ENCODE data around the gene IRF2BP2. TPM values are rescaled to one million over a fixed set of nuclear protein-coding genes. Genes with fewer than 3 reads are reported as not detected.

The IRF2BP2 gene
- total RNA-seq, 4 donors from 2014 or later: 40.1 to 50.4 (median 47.4) TPM

DNA sequence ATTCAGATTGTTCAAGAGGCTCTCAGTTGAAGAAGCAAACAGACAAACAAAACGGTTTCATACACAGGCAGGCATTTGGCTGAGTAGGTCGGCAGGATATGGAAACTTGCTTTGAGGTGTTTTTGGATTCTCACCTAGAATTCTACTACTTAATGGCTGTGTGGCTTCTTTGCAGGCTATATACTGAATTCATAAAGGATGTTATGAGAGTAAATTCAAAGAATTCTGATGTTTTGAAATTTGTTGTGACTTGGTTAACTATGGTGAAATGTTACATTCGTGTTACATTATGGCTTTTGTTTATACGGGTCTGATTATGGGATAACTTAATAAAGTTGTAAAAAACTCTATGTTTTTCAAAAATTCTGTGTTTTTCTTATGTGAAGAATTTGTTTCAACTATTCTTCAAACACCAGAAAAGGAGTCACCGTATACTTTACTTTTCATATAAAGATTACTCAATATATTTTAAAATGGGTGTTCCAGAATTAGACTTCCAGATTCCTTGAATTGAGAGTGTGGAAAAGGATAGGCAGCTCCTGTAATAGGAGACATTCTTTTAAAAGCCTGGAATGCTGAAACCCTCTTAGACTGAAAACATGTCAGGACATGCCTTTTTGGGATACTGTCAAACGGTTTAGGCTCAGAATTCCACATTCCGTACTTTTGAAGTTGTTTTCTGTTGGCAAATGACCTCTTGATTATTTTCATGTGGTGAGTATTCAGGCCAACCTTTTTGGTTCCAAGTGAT is 8.2 kb upstream of the IRF2BP2 start:
- TF ChIP-seq, protein P1, sequence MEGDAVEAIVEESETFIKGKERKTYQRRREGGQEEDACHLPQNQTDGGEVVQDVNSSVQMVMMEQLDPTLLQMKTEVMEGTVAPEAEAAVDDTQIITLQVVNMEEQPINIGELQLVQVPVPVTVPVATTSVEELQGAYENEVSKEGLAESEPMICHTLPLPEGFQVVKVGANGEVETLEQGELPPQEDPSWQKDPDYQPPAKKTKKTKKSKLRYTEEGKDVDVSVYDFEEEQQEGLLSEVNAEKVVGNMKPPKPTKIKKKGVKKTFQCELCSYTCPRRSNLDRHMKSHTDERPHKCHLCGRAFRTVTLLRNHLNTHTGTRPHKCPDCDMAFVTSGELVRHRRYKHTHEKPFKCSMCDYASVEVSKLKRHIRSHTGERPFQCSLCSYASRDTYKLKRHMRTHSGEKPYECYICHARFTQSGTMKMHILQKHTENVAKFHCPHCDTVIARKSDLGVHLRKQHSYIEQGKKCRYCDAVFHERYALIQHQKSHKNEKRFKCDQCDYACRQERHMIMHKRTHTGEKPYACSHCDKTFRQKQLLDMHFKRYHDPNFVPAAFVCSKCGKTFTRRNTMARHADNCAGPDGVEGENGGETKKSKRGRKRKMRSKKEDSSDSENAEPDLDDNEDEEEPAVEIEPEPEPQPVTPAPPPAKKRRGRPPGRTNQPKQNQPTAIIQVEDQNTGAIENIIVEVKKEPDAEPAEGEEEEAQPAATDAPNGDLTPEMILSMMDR (IDR thresholded peaks at IDR 0.05; ENCODE audit: low read depth): no peak

DNA sequence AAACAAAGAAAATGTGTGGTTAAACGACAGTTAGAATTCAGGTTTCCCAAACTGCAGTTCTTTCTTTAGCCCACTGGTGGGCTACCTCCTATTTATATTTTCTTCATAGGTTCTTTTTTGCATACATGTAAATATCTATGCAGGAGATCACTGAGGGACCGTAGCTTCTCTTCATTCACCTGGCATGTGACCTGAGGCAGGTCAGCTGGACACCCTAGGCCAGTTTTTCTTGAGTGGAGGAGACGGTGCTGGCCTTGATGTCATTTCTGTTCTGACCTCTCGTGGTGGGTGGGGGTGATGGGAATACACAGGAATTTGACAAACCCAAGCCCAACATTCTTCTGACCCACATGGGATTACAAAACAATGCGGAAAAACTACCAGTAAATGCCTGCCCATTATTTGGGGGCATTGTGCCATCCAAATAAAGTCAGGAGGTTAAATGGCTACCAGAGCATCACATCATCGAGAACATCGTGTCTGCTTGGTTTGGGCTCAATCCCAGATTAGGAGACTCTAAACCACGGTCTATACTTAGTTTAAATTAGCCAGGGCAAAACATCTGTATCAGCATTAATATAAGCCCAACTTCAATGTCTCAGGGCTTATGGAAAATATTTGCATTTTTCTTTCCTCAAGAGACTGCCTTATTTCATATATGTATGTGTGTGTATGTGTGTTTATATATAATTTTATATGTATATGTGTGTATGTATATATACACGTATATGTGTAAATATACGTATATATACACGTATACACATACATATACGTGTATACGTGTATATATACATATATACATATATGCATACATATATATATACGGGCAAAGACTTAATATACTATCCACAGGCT is 7.4 kb upstream of the IRF2BP2 start:
- TF ChIP-seq, protein P1 (IDR thresholded peaks at IDR 0.05; ENCODE audit: low read depth): no peak

DNA sequence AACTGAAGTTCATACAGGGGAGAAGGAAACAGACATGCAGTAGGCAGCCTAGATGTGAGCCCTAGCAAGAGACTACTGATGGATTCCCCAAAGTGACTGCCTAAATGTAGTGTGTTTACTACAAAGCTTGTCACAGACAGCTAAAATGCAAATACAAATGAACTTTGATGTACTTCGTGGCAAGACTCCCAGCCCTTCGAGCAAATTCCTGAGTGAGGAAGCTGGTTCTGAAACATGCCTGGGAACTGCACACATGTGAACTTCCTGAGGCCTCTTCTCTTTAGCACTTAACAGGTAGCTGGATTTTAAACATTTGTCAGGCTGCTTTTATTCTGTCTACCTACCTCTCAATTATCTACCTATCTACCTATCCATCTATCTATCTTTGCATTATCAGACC is 6.7 kb upstream of the IRF2BP2 start:
- TF ChIP-seq, protein P1 (IDR thresholded peaks at IDR 0.05; ENCODE audit: low read depth): no peak

DNA sequence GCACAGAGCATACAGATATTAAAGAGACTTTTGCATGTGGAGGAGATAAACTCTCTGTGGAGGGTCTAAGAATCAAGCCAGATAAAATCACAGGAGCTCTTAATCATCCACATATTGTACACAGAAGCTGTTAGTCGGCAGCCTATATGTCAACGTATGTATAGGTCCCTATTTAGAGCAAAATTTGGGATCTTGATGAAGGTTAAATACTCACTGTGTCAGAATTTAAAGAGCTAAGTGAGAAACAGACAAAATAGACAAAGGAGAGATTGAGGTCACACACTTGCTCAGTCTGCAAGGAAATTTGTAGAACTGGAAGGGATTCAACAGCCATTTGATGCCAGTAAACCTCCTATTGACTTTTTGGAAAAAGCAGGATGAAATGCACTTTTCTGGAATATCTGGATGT is 4.1 kb upstream of the IRF2BP2 start:
- TF ChIP-seq, protein P1 (IDR thresholded peaks at IDR 0.05; ENCODE audit: low read depth): no peak

DNA sequence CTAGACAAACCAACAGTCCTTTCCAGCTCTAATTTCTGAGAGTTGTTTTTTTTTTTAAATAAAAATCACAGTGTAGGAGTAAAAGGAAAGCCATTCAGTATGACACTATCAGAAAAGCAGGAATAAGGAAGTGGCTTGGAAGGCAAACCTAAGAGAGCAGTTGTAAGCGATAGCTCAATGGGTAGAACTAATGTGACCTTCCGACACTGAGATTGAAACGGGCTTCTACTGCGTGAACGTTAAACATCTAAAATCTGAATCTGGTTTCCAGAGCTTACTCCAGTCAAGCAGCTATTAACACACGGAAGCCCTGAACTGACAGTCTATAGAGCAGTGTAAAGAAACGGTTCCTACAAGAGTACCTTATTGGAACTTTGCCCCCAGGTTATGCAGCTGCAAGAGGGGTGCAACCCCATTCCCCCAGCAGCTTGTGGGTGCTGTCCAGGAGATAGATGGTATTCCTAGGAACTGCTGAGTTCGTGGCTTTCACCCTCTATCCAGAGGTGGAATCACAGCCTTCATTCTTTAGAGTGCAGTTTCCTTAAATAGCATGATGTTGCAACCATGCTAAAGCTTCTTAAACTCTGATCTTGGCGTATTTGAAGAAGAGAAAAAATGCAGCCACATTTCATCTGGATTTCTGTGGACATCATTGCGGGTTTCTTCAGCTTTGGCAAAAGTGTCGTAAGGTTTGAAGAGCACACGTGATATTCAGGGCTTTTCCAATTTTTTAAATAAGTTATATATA is 3.3 kb upstream of the IRF2BP2 start:
- TF ChIP-seq, protein P1 (IDR thresholded peaks at IDR 0.05; ENCODE audit: low read depth): no peak

DNA sequence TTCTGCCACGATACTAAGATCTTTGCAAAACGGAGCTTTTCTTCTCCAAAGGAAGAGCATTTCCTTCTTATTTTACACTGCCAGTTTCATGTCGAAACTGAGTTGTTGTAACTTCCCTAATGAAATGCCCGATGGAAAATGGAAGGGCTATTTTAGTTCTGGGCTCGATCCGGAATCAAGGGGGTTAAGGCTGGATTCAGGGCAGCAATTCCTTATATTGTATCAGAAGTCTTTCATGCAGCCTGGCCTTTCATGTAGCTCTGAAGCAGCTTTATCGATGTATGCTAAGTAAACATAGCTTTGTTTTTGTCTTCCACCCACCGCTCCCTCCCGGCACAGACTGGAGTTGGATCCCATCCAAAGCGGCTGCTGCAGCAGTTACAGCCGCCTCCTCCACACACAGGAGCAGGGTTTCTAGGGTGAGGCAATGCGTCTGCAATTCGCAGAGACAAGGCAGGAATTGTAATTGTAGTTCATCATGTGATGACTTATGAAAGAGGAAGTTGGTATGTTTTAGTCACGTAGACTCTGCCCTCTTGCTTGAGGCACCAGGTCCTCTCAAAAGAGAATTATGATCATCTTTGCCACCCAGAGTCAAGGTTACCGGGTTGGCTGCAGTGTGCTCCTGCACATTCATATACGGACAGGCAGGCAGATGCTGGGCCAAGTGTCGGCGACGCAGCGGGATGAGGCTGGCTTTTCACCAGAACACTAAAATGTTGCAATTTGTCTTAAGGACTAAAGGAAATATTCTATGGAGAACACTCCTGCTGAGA is 2.6 kb upstream of the IRF2BP2 start:
- TF ChIP-seq, protein P1 (IDR thresholded peaks at IDR 0.05; ENCODE audit: low read depth): no peak
